ENCODE measurements around the gene CHRNA4.

CHRNA4 gene

DNA sequence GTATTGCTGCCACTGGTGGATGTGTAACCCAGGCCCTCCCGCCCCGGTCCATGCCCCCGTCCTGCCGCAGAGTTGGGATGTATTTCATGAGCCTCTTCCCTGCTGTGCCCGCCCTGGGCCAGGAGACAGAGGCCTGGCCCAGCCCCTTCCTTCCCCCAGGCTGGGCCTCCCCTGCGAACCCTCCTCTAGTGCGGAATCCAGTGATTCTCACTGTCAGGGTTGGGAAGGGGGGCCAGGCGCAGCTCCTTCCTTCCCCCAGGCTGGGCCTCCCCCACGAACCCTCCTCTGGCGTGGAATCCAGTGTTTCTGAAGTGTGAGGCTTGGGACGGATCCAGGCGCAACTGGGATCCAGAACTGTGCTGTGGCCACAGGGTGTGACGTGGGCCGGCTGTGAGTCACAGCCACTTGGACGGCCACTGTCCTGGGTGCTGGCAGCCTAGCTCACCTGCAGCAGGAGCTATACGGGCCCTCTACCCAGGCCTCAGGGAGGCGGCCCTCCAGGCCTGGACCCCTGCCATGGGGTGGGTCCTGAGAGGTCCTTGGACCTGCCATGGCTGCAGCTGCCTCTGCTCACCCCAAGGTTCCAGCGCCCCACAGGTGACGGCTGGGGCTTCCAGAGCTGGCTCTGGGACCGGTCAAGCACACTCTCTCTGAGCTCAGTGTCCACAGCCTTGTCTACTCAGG, 39.9 kb downstream of the CHRNA4 start:
- DNase-seq (ENCODE audit: low read depth in 1 of 2, low spot score in 1 of 2), result no peak

DNA sequence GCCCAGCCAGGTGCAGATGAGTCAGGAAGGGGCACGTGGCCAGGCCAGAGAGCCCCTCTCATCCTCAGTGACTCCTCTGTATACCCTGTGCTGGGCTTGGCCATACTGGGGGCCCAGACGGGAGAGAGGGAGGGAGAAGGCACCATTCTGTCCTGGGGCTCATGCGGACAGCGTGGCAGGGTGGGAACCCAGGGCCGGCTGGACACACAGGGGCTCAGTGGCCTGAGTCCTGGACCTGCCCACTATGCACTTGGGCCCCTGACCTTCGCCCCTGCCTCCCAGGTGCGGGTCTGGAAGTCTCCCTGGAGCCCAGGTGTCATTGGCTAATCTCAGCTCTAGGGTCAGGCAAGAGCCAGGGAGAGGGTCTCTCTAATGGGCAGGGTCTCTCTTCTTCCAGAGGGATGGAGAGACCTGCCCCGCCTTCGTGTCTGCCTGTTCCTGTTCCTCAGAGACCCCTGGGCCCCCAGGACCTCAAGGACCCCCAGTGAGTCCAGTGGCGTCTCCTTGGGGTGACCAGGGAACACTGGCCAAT, 40.5 kb downstream of the CHRNA4 start:
- no peak for DNase-seq (ENCODE audit: low read depth in 1 of 2, low spot score in 1 of 2)

DNA sequence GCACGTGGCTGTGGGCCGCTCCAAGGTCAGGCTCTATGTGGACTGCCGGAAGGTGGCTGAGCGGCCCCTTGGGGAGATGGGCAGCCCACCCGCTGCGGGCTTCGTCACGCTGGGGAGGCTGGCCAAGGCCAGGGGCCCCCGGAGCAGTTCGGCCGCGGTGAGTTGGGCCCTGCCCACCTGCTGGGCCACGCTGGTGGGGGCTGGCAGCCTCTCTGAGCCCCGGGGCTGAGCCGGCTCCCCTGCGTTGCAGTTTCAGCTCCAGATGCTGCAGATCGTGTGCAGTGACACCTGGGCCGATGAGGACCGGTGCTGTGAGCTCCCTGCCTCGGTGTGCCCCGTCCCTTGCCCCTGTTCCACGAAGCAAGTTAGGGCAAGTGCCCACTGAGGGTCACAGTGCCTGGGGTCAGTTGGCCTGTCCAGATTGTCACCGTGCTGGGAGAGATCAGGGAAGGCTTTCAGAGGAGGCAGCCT, 41.1 kb downstream of the CHRNA4 start:
- no peak for DNase-seq (ENCODE audit: low read depth in 1 of 2, low spot score in 1 of 2)

DNA sequence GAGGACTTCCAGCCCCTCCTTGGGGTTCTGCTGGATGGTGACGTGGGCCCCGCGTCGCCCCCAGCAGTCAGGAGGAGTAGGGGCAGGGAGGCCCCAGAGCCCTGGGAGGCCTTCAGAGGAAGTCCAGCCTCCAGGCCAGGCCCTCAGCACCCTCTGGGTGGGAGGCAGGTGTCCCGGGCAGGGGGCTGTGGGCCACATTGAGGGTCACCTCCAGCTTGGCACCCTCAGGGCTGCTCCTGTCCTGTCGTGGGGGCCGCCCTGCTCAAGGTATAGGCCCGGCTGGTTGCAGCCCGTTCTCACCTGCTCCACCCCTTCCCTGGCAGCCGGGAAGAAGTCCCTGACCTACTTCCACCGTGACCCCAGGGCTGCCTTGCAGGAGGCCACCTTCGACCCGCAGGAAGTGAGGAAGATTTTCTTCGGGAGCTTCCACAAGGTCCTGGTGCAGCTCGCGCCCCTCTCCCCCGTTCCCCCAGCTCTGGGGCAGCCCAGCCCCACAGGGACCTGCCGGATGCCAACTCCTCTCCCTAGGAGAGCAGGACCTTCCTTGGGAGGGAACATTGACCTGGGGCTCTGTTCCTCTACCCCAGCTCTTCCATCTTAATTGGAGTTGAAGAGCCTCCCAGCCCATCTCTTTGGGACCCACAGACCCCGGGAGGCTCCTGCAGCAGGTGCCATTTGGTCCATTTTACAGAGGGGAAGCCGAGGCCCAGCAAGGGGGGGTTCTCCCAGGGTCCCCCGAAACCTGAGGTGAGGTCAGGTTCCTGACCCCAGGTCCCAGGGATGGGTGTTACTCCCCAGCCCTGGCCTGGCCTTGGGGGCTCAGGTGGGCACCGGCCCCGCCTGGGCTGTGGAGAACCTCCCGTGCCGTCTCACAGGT, 41.7 kb downstream of the CHRNA4 start:
- no peak for DNase-seq (ENCODE audit: low read depth in 1 of 2, low spot score in 1 of 2)

- no peak for DNase-seq (ENCODE audit: low read depth in 1 of 2, low spot score in 1 of 2)
Measured at GRCh38 chr20:63318391-63319163, 42.6 kb downstream of the CHRNA4 start.

- no peak for DNase-seq (ENCODE audit: low read depth in 1 of 2, low spot score in 1 of 2)
Measured at GRCh38 chr20:63317601-63318291, 43.4 kb downstream of the CHRNA4 start.

DNA sequence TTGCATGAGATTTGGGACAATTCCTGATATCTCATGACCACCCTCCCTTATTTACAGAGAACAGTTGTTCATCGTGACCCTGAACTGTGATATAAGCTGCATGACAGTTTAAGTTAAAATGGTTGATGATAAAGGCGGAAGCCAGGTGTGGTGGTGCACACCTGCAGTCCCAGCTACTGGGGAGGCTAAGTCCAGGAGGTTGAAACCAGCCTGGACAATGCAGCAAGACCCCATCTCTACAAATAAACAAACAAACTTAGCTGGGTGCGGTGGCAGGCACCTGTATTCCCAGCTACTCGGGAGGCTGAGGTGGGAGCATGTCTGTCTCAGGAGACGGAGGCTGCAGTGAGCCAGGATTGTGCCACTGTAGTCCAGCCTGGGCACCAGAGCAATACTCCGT, 44.1 kb downstream of the CHRNA4 start:
- no peak for DNase-seq (ENCODE audit: low read depth in 1 of 2, low spot score in 1 of 2)

- DNase-seq (ENCODE audit: low read depth in 1 of 2, low spot score in 1 of 2), result no peak
Measured at GRCh38 chr20:63316502-63316921, 44.6 kb downstream of the CHRNA4 start.

- DNase-seq (ENCODE audit: low read depth in 1 of 2, low spot score in 1 of 2), result no peak
Measured at GRCh38 chr20:63315731-63316491, 45.2 kb downstream of the CHRNA4 start.

DNA sequence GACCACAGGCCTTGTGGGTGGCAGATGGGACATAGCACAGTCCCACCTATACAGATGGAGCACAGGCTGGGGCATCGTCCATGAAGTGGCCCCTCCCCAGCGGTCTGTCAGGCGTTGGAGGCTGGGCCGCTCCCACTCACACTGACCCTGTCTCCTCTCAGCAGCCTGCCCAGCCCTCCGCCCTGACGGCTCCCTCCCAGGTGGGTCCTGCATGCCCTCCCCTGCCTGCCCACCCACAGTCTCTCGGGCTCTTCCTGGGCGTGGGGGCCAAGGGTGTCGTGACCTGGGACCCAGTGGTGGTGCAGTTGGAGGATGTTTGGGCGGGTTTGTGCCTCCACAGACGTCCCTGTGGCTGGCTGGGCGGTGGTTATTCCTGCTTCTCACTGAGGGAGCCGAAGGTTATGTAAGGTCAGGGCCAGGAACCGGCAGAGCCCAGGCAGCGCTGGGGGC, 45.9 kb downstream of the CHRNA4 start:
- DNase-seq (ENCODE audit: low read depth in 1 of 2, low spot score in 1 of 2), result no peak

DNA sequence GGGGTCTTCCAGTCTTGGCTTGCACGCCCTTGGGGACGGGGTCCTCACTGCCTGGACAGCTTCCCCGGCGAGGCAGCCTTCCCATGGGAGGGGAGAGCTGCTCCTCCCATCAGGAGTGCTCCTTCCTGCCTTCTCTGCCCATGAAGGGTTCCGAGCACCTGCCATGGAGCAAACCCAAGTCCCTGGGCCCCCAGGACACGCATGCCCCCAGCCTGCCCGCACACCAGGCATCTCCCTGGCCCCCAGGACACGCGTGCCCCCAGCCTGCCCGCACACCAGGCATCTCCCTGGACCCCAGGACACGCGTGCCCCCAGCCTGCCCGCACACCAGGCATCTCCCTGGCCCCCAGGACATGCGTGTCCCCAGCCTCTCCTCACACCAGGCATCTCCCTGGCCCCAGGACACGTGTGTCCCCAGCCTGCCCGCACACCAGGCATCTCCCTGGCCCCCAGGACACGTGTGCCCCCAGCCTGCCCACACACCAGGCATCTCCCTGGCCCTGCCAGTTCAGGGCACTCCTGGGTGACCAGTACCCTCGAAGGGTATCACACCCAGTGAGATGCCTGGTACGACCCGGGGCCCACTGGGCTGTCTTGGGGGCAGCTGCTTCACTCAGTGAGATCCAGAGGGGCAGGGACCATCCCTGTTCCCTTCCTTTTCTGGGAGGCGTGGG, 46.4 kb downstream of the CHRNA4 start:
- DNase-seq (ENCODE audit: low read depth in 1 of 2, low spot score in 1 of 2), result no peak

- DNase-seq (ENCODE audit: low read depth in 1 of 2, low spot score in 1 of 2), result no peak
Measured at GRCh38 chr20:63314015-63314471, 47.1 kb downstream of the CHRNA4 start.

DNA sequence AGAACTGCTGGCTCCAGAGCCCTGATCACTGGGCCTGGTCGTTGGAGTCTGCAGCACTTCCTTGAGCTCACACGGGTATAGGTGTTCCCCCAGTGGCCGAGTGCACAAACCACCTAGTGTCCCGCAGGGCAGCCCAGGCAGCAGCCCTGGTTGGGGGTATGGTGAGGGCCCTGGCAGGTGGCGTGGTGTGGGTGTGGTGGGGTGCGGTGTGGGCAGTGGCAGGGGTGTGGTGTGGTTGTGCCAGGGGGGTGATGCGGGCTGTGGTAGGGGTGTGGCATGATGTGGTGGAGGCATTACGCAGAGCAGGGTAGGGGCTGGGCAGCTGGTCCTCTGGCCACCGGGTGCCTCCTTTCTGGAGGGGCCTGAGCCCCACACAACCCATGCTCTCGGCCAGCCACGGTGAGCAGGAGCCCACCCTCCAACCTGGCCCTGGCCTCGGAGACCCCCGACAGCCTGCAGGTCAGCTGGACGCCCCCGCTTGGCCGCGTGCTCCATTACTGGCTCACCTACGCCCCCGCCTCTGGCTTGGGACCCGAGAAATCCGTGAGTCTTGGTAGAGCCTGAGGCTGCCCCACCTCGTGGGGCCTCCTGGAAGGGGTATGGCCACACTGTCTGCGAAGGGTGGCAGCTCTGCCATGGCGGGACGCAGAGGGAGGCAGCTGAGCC, 47.7 kb downstream of the CHRNA4 start:
- DNase-seq (ENCODE audit: low read depth in 1 of 2, low spot score in 1 of 2), result no peak

GRCh38 chr20:63312690-63313348, 48.3 kb downstream of the CHRNA4 start:
- no peak for DNase-seq (ENCODE audit: low read depth in 1 of 2, low spot score in 1 of 2)

GRCh38 chr20:63312273-63312672, 48.9 kb downstream of the CHRNA4 start:
- DNase-seq (ENCODE audit: low read depth in 1 of 2, low spot score in 1 of 2), result no peak

DNA sequence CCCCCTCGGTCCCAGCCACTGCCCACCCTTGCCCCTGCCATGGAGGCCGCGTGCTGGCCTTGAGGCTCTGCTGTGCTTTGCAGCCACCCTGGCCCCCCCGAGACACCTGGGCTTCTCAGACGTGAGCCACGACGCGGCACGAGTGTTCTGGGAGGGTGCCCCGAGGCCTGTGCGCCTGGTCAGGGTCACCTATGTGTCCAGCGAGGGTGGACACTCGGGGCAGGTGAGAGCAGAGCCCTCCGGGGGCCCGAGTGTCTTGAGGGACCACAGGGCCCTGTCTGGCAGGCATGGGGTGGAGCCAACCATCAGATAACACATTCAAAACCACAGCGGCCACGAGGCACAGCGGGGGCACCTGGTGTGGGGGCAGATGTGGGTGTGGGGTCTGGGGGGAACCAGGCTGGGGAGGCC, 49.3 kb downstream of the CHRNA4 start:
- no peak for DNase-seq (ENCODE audit: low read depth in 1 of 2, low spot score in 1 of 2)

GRCh38 chr20:63311186-63311832, 49.8 kb downstream of the CHRNA4 start:
- no peak for DNase-seq (ENCODE audit: low read depth in 1 of 2, low spot score in 1 of 2)
